IPS-15b (cell line): ENCODE measurements around the gene MEIOSIN.
"Not testable (repeated sequence)": the region's sequence is repeated elsewhere in the genome, so short reads cannot be mapped to it uniquely, and the experiment has no call there.

Experiments used
- H3K27me3 ChIP-seq: one replicate; pipeline ENCODE4 v1.6.1; 2013; ENCODE audit warnings: low read length; ENCODE audit not compliant: control insufficient read depth, insufficient read depth
- H3K36me3 ChIP-seq: one replicate; pipeline ENCODE4 v1.6.1; 2013; ENCODE audit warnings: low read length; ENCODE audit not compliant: control insufficient read depth, insufficient read depth
- H3K4me1 ChIP-seq: one replicate; pipeline ENCODE4 v1.6.1; 2013; ENCODE audit warnings: mild to moderate bottlenecking, low read length; ENCODE audit not compliant: control insufficient read depth, insufficient read depth
- H3K4me3 ChIP-seq: one replicate; pipeline ENCODE4 v1.5.1; 2013; ENCODE audit warnings: low read depth, low read length
- H3K9ac ChIP-seq: one replicate; pipeline ENCODE4 v1.6.1; 2013; ENCODE audit warnings: low read depth, mild to moderate bottlenecking, low read length
- H3K9me3 ChIP-seq: one replicate; pipeline ENCODE4 v1.6.1; 2013; ENCODE audit warnings: mild to moderate bottlenecking, low read length; ENCODE audit not compliant: control insufficient read depth, insufficient read depth

The MEIOSIN gene

GRCh38 chr19:45785781-45786532, 52.7 kb downstream of the MEIOSIN start:
- no peaks in the 10 kb centered on the region for H3K9me3 ChIP-seq
- no peak overlapping the region for H3K4me3 ChIP-seq
- H3K9ac ChIP-seq: no peak overlapping the region
- peaks cover 2% of the 10 kb centered on the region for H3K27me3 ChIP-seq
- peaks cover 26% of the 10 kb centered on the region for H3K36me3 ChIP-seq
- no peaks in the 10 kb centered on the region for H3K4me1 ChIP-seq

- Histone ChIP-seq H3K9me3 (no peaks in the 10 kb centered on the region), H3K9ac (no peak overlapping the region), H3K36me3 (peaks cover 26% of the 10 kb centered on the region), H3K4me3 (no peak overlapping the region), H3K27me3 (no peaks in the 10 kb centered on the region), H3K4me1 (no peaks in the 10 kb centered on the region)
Measured at GRCh38 chr19:45786533-45786894, 53.3 kb downstream of the MEIOSIN start.

GRCh38 chr19:45789035-45789786, 56.0 kb downstream of the MEIOSIN start:
- Histone ChIP-seq H3K4me3 (no peak overlapping the region), H3K9me3 (no peaks in the 10 kb centered on the region), H3K4me1 (peaks cover 4% of the 10 kb centered on the region), H3K9ac (no peak overlapping the region), H3K36me3 (peaks cover 26% of the 10 kb centered on the region), H3K27me3 (no peaks in the 10 kb centered on the region)

- H3K4me1 ChIP-seq: peaks cover 4% of the 10 kb centered on the region
- H3K27me3 ChIP-seq: no peaks in the 10 kb centered on the region
- no peak overlapping the region for H3K9ac ChIP-seq
- H3K36me3 ChIP-seq: peaks cover 19% of the 10 kb centered on the region
- H3K9me3 ChIP-seq: no peaks in the 10 kb centered on the region
- no peak overlapping the region for H3K4me3 ChIP-seq
Measured at GRCh38 chr19:45790942-45791341, 57.7 kb downstream of the MEIOSIN start.

GRCh38 chr19:45791744-45792469, 58.7 kb downstream of the MEIOSIN start:
- Histone ChIP-seq H3K36me3 (peaks cover 12% of the 10 kb centered on the region), H3K27me3 (no peaks in the 10 kb centered on the region), H3K9ac (peak overlapping the region; percentile 54), H3K9me3 (no peaks in the 10 kb centered on the region), H3K4me3 (peak overlapping the region; percentile 90), H3K4me1 (peaks cover 4% of the 10 kb centered on the region)

- H3K4me1 ChIP-seq: peaks cover 4% of the 10 kb centered on the region
- H3K4me3 ChIP-seq: peak within 1 kb of the TSS; percentile 90
- peak within 1 kb of the TSS; percentile 60 for H3K9ac ChIP-seq
- H3K27me3 ChIP-seq: no peaks in the 10 kb centered on the region
- no peaks in the 10 kb centered on the region for H3K9me3 ChIP-seq
- peaks cover 7% of the 10 kb centered on the region for H3K36me3 ChIP-seq
Measured at GRCh38 chr19:45792470-45793177, 59.4 kb downstream of the MEIOSIN start, which contains the start of gene DMWD. TSS of gene DMWD (minus strand) at chr19:45792845. CDS start at chr19:45792756, 89 bp downstream.

- Histone ChIP-seq H3K4me3 (no peak overlapping the region), H3K27me3 (no peaks in the 10 kb centered on the region), H3K4me1 (peaks cover 4% of the 10 kb centered on the region), H3K9me3 (no peaks in the 10 kb centered on the region), H3K9ac (no peak overlapping the region), H3K36me3 (peaks cover 4% of the 10 kb centered on the region)
Measured at GRCh38 chr19:45793178-45793564, 59.9 kb downstream of the MEIOSIN start.

- no peaks in the 10 kb centered on the region for H3K27me3 ChIP-seq
- peaks cover 4% of the 10 kb centered on the region for H3K4me1 ChIP-seq
- no peak overlapping the region for H3K4me3 ChIP-seq
- H3K36me3 ChIP-seq: peaks cover 2% of the 10 kb centered on the region
- no peaks in the 10 kb centered on the region for H3K9me3 ChIP-seq
- no peak overlapping the region for H3K9ac ChIP-seq
Measured at GRCh38 chr19:45793876-45794275, 60.6 kb downstream of the MEIOSIN start.

GRCh38 chr19:45794627-45795026, 61.4 kb downstream of the MEIOSIN start:
- H3K4me1 ChIP-seq: peaks cover 4% of the 10 kb centered on the region
- H3K4me3 ChIP-seq: no peak overlapping the region
- no peaks in the 10 kb centered on the region for H3K36me3 ChIP-seq
- H3K9me3 ChIP-seq: no peaks in the 10 kb centered on the region
- no peaks in the 10 kb centered on the region for H3K27me3 ChIP-seq
- no peak overlapping the region for H3K9ac ChIP-seq

GRCh38 chr19:45798995-45799517, 65.8 kb downstream of the MEIOSIN start:
- H3K4me1 ChIP-seq: no peaks in the 10 kb centered on the region
- no peaks in the 10 kb centered on the region for H3K36me3 ChIP-seq
- no peak overlapping the region for H3K4me3 ChIP-seq
- H3K9ac ChIP-seq: no peak overlapping the region
- H3K9me3 ChIP-seq: no peaks in the 10 kb centered on the region
- H3K27me3 ChIP-seq: no peaks in the 10 kb centered on the region

GRCh38 chr19:45799541-45799940, 66.3 kb downstream of the MEIOSIN start:
- not testable (repeated sequence) for H3K9ac ChIP-seq, H3K36me3 ChIP-seq, H3K4me3 ChIP-seq, H3K27me3 ChIP-seq, H3K4me1 ChIP-seq, H3K9me3 ChIP-seq
